ENCODE results near the gene XRCC1. TPM values are rescaled to one million over a fixed set of nuclear protein-coding genes. Genes with fewer than 3 reads are reported as not detected.

XRCC1 gene
- total RNA-seq, 1 experiment from 2014 or later, result 40.7 TPM

DNA sequence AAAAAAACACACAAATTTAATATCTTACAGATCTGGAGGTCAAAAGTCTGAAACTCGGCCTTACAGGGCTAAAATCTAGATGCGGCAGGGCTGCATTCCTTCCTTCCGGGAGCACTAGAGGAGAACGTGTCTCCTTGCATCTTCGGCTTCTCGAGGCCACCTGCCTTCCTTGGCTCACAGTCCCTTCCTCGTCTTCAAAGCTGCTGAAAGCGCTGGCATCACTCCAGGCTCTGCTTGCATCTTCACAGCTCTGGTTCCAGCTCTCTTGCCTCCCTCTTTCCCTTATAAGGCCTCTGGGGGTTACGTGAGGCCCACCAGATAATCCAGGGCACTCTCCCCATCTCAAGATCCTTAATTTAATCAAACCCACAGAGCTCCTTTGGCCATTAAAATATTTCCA is 10.5 kb downstream of the XRCC1 start:
- no peak for DNase-seq
- H3K4me3 Mint-ChIP-seq (ENCODE audit: unreplicated experiment), result no peak overlapping the region
- H3K9me3 Mint-ChIP-seq (ENCODE audit: unreplicated experiment), result no peaks in the 10 kb centered on the region
- ChIA-PET POLR2A (no interaction called here), CTCF (interaction anchor here (1.8 kb wide), 1 partner anchor 9 kb away, joined by 8 read pairs; no protein-coding TSS in a partner anchor)
- intact Hi-C loops (cut with micrococcal nuclease; ENCODE audit: unreplicated experiment), result no loop called here
- TF ChIP-seq, protein P1, sequence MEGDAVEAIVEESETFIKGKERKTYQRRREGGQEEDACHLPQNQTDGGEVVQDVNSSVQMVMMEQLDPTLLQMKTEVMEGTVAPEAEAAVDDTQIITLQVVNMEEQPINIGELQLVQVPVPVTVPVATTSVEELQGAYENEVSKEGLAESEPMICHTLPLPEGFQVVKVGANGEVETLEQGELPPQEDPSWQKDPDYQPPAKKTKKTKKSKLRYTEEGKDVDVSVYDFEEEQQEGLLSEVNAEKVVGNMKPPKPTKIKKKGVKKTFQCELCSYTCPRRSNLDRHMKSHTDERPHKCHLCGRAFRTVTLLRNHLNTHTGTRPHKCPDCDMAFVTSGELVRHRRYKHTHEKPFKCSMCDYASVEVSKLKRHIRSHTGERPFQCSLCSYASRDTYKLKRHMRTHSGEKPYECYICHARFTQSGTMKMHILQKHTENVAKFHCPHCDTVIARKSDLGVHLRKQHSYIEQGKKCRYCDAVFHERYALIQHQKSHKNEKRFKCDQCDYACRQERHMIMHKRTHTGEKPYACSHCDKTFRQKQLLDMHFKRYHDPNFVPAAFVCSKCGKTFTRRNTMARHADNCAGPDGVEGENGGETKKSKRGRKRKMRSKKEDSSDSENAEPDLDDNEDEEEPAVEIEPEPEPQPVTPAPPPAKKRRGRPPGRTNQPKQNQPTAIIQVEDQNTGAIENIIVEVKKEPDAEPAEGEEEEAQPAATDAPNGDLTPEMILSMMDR (IDR thresholded peaks at IDR 0.05; ENCODE audit: insufficient read depth in 1 of 2, low read depth in 1 of 2, low read length in 1 of 2, severe bottlenecking in 1 of 2, unreplicated experiment in 1 of 2), result no peak
- BruUV-seq (replicated peaks), result no TSS peak
- peaks cover 22% of the 10 kb centered on the region for H3K36me3 Mint-ChIP-seq (ENCODE audit: insufficient read depth, unreplicated experiment)
- no peak overlapping the region for H3K4me3 ChIP-seq (ENCODE audit: low read depth, low read length)
- H3K27me3 ChIP-seq (replicated peaks; ENCODE audit: control insufficient read depth, insufficient read depth, low read length), result no peaks in the 10 kb centered on the region
- no peaks in the 10 kb centered on the region for H3K9me3 ChIP-seq
- no peaks in the 10 kb centered on the region for H3K4me1 ChIP-seq
- no peak overlapping the region for H3K27ac Mint-ChIP-seq (ENCODE audit: unreplicated experiment)
- peaks cover 2% of the 10 kb centered on the region; the same call in 1 of the 2 replicates for H3K36me3 ChIP-seq (ENCODE audit: control insufficient read depth, insufficient read depth, low read length)
- no peaks in the 10 kb centered on the region for H3K4me1 Mint-ChIP-seq (ENCODE audit: low read depth, unreplicated experiment)
- no peaks in the 10 kb centered on the region for H3K27me3 Mint-ChIP-seq (ENCODE audit: insufficient read depth, unreplicated experiment)

DNA sequence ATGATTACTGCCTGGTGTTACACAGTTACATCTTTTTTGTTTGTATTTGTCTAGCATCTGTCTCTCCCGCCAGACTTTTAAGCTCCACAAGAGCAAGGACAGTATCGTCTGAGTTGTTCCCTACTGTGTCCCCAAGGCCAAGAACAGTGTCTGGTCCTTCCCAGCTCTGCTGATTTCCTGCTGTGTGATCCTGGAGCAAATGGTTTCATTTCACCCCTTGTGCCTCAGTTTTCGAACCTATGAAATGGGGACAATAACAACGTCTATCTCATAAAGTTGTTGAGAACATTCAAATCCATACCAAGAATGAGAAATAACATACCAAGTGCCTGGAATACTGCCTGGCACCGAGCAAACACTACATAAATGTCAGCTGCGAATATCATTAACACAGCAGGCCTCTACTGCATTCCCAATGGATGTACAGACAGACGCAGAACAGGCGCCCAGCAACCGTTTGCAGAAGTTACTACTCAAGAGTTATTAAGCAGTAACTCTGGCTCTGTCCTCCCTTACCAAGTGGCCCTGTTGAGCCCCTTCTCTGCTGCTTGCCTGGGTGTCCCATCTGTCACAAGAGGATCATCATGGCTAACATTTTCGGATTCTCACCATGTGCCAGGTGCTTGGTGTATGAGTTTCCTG is 11.4 kb downstream of the XRCC1 start:
- no peaks in the 10 kb centered on the region for H3K27me3 ChIP-seq (replicated peaks; ENCODE audit: control insufficient read depth, insufficient read depth, low read length)
- H3K4me1 ChIP-seq, result no peaks in the 10 kb centered on the region
- H3K36me3 ChIP-seq (ENCODE audit: control insufficient read depth, insufficient read depth, low read length), result peaks cover 2% of the 10 kb centered on the region; the same call in 1 of the 2 replicates
- no peak for DNase-seq
- H3K4me3 ChIP-seq (ENCODE audit: low read depth, low read length), result no peak overlapping the region
- intact Hi-C loops (cut with micrococcal nuclease; ENCODE audit: unreplicated experiment), result no loop called here
- Mint-ChIP-seq H3K4me1 (ENCODE audit: low read depth, unreplicated experiment) (no peaks in the 10 kb centered on the region), H3K4me3 (ENCODE audit: unreplicated experiment) (no peak overlapping the region), H3K9me3 (ENCODE audit: unreplicated experiment) (no peaks in the 10 kb centered on the region), H3K36me3 (ENCODE audit: insufficient read depth, unreplicated experiment) (peaks cover 28% of the 10 kb centered on the region), H3K27me3 (ENCODE audit: insufficient read depth, unreplicated experiment) (no peaks in the 10 kb centered on the region), H3K27ac (ENCODE audit: unreplicated experiment) (no peak overlapping the region)
- no peaks in the 10 kb centered on the region for H3K9me3 ChIP-seq
- no TSS peak for BruUV-seq (replicated peaks)
- ChIA-PET POLR2A (no interaction called here), CTCF (interaction anchor here (1.8 kb wide), 1 partner anchor 9 kb away, joined by 8 read pairs; no protein-coding TSS in a partner anchor)
- TF ChIP-seq, protein P1 (IDR thresholded peaks at IDR 0.05; ENCODE audit: insufficient read depth in 1 of 2, low read depth in 1 of 2, low read length in 1 of 2, severe bottlenecking in 1 of 2, unreplicated experiment in 1 of 2), result no peak

DNA sequence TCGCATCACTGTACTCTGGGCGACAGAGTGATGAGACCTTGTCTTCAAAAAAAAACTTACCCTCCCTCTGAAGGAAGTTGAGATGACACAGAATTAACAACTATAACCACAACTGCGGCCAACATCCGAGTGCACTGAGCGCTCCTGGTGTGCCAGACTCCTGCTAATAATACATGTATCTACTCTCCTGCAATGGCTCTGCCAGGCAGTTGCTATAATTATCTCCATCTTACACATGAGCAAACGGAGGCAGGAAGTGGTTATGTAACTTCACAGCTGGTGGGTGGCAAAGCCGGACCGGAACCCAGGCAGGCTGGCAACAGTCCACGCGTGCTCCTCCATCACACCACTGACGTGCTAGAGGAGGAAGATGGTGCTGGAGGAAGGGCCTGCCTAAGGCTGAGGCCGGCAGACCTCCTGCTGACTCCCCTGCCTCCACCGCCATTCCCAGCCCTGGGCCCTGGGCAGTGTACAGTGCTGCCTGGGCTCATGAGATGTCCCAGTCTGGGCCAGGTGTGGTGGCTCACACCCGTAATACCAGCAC is 12.6 kb downstream of the XRCC1 start:
- Histone ChIP-seq H3K9me3 (no peaks in the 10 kb centered on the region), H3K4me1 (no peaks in the 10 kb centered on the region), H3K4me3 (ENCODE audit: low read depth, low read length) (no peak overlapping the region), H3K36me3 (ENCODE audit: control insufficient read depth, insufficient read depth, low read length) (peaks cover 2% of the 10 kb centered on the region), H3K27me3 (replicated peaks; ENCODE audit: control insufficient read depth, insufficient read depth, low read length) (no peaks in the 10 kb centered on the region)
- Mint-ChIP-seq H3K9me3 (ENCODE audit: unreplicated experiment) (no peaks in the 10 kb centered on the region), H3K36me3 (ENCODE audit: insufficient read depth, unreplicated experiment) (peaks cover 28% of the 10 kb centered on the region), H3K27ac (ENCODE audit: unreplicated experiment) (no peak overlapping the region), H3K4me1 (ENCODE audit: low read depth, unreplicated experiment) (no peaks in the 10 kb centered on the region), H3K27me3 (ENCODE audit: insufficient read depth, unreplicated experiment) (no peaks in the 10 kb centered on the region), H3K4me3 (ENCODE audit: unreplicated experiment) (no peak overlapping the region)
- POLR2A ChIA-PET, result no interaction called here
- TF ChIP-seq, protein P1 (IDR thresholded peaks at IDR 0.05; ENCODE audit: insufficient read depth in 1 of 2, low read depth in 1 of 2, low read length in 1 of 2, severe bottlenecking in 1 of 2, unreplicated experiment in 1 of 2), result no peak
- no TSS peak for BruUV-seq (replicated peaks)
- CTCF ChIA-PET, result no interaction called here
- DNase-seq, result no peak
- intact Hi-C loops (cut with micrococcal nuclease; ENCODE audit: unreplicated experiment), result no loop called here
